ENCODE measurements around the gene KCNIP4. TPM values are rescaled to one million over a fixed set of nuclear protein-coding genes. Genes with fewer than 3 reads are reported as not detected.

Gene KCNIP4
- total RNA-seq, 1 donor from 2014 or later = 0.59 TPM

DNA sequence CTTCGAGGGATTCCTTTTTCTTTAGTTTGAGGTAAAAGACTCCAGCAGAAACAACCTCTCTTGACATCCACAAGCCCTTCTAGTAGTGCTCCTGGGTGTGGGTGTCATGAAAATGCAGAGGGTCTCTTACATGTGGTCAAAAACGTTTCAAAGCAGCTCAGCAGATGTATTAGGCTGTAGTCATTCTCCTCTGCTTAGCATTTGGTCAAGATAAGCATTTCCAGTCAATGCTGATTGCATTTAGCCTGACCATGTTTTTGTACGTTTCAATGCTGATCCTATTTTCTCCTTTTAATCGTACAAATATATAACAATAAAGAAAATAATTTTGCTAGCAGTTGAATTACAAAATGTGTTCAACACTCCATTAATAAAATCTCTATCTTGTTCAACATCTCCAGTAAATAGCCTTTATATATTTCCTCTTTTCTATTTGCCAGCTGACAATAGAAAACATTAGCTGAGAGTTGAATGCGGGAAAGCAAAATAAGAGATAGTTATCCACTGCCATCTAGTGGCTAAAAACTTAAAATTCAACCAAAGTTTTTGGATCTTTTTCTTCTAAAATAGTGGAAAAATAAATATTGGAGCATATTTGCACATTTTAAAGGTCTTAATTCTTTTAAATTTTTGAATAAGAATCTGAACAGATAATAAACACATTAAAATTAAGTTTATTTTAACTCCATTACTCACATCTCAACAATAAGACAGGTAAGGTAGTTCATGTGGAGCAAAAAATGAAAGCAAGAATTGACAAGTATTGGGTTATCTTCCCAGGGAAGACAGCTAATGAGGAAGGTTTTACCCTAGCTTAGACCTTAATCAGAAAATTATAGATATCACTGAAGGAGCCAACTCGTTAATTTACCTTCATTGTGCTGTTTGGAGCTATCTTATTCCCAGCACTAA, 1263.5 kb downstream of the KCNIP4 start:
- Histone ChIP-seq H2AFZ (ENCODE audit: low read depth, low read length) (no peak overlapping the region), H3K27ac (ENCODE audit: low read depth, low read length) (no peak overlapping the region), H3K79me2 (ENCODE audit: insufficient read depth, low read length) (no peaks in the 10 kb centered on the region), H3K9me3 (ENCODE audit: insufficient read depth, low read depth, low read length) (no peaks in the 10 kb centered on the region), H3K4me3 (ENCODE audit: insufficient read depth, low read depth, low read length) (no peak overlapping the region), H3K27me3 (ENCODE audit: insufficient read depth, low read length) (peaks cover 15% of the 10 kb centered on the region), H3K36me3 (ENCODE audit: insufficient read depth, low read length) (no peaks in the 10 kb centered on the region), H3K9ac (ENCODE audit: low read length) (no peak overlapping the region), H4K20me1 (ENCODE audit: insufficient read depth, low read length) (no peaks in the 10 kb centered on the region), H3K4me2 (ENCODE audit: low read length) (no peak overlapping the region), H3K4me1 (ENCODE audit: insufficient read depth, low read length) (no peaks in the 10 kb centered on the region)
- no peak for TF ChIP-seq EZH2 (IDR thresholded peaks at IDR 0.05; ENCODE audit: insufficient read depth, low read length)
- TF ChIP-seq, protein P1, sequence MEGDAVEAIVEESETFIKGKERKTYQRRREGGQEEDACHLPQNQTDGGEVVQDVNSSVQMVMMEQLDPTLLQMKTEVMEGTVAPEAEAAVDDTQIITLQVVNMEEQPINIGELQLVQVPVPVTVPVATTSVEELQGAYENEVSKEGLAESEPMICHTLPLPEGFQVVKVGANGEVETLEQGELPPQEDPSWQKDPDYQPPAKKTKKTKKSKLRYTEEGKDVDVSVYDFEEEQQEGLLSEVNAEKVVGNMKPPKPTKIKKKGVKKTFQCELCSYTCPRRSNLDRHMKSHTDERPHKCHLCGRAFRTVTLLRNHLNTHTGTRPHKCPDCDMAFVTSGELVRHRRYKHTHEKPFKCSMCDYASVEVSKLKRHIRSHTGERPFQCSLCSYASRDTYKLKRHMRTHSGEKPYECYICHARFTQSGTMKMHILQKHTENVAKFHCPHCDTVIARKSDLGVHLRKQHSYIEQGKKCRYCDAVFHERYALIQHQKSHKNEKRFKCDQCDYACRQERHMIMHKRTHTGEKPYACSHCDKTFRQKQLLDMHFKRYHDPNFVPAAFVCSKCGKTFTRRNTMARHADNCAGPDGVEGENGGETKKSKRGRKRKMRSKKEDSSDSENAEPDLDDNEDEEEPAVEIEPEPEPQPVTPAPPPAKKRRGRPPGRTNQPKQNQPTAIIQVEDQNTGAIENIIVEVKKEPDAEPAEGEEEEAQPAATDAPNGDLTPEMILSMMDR (IDR thresholded peaks at IDR 0.05; ENCODE audit: insufficient read depth, low read depth, low read length) = peak; percentile 50
- peaks cover 4% of the 10 kb centered on the region for H3K9me3 Mint-ChIP-seq (ENCODE audit: unreplicated experiment)
- peaks cover 15% of the 10 kb centered on the region for H3K27me3 Mint-ChIP-seq (ENCODE audit: low read depth, unreplicated experiment)
- H3K27ac Mint-ChIP-seq (ENCODE audit: unreplicated experiment) = no peak overlapping the region
- FAIRE-seq (peak; percentile 5), DNase-seq (ENCODE audit: low read depth) (no peak)
- no peak overlapping the region for H3K4me3 Mint-ChIP-seq (ENCODE audit: unreplicated experiment)
- H3K4me1 Mint-ChIP-seq (ENCODE audit: low read depth, unreplicated experiment) = no peaks in the 10 kb centered on the region
- peaks cover 2% of the 10 kb centered on the region for H3K36me3 Mint-ChIP-seq (ENCODE audit: low read depth, unreplicated experiment)

DNA sequence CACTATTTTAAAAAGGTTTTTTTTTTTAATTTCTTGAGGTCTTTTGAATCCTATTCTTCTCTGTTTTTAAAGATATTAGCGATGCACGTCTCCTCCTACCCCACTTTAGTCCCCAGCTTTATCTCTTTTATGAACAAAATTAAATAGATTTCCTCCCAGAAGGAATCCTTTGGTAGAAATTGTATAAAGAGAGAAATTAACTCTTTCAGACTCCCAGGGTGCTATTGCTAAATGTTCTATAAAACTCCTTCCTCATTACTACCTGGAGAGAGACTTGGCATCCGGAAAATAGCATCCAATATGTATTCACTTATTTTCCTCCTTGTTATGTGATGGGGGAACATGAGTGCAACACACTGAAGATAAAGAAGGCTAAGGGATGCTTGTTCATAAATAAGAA, 1264.8 kb downstream of the KCNIP4 start:
- H3K27me3 Mint-ChIP-seq (ENCODE audit: low read depth, unreplicated experiment) = peaks cover 15% of the 10 kb centered on the region

More for the DNA sequence above, 1264.8 kb downstream of the KCNIP4 start:
- H3K9me3 Mint-ChIP-seq (ENCODE audit: unreplicated experiment) = peaks cover 4% of the 10 kb centered on the region
- Histone ChIP-seq H3K36me3 (ENCODE audit: insufficient read depth, low read length) (no peaks in the 10 kb centered on the region), H3K27ac (ENCODE audit: low read depth, low read length) (no peak overlapping the region), H2AFZ (ENCODE audit: low read depth, low read length) (no peak overlapping the region), H3K79me2 (ENCODE audit: insufficient read depth, low read length) (no peaks in the 10 kb centered on the region), H3K4me1 (ENCODE audit: insufficient read depth, low read length) (no peaks in the 10 kb centered on the region), H3K4me3 (ENCODE audit: insufficient read depth, low read depth, low read length) (no peak overlapping the region), H3K4me2 (ENCODE audit: low read length) (no peak overlapping the region), H3K27me3 (ENCODE audit: insufficient read depth, low read length) (peaks cover 15% of the 10 kb centered on the region), H4K20me1 (ENCODE audit: insufficient read depth, low read length) (no peaks in the 10 kb centered on the region), H3K9me3 (ENCODE audit: insufficient read depth, low read depth, low read length) (no peaks in the 10 kb centered on the region), H3K9ac (ENCODE audit: low read length) (no peak overlapping the region)
- TF ChIP-seq, protein P1 (IDR thresholded peaks at IDR 0.05; ENCODE audit: insufficient read depth, low read depth, low read length) = no peak
- no peak for TF ChIP-seq EZH2 (IDR thresholded peaks at IDR 0.05; ENCODE audit: insufficient read depth, low read length)
- no peak overlapping the region for H3K4me3 Mint-ChIP-seq (ENCODE audit: unreplicated experiment)
- FAIRE-seq (no peak), DNase-seq (ENCODE audit: low read depth) (no peak)
- H3K36me3 Mint-ChIP-seq (ENCODE audit: low read depth, unreplicated experiment) = peaks cover 2% of the 10 kb centered on the region
- no peak overlapping the region for H3K27ac Mint-ChIP-seq (ENCODE audit: unreplicated experiment)
- H3K4me1 Mint-ChIP-seq (ENCODE audit: low read depth, unreplicated experiment) = no peaks in the 10 kb centered on the region
